ENCODE data around the gene RABGAP1L. TPM values are rescaled to one million over a fixed set of nuclear protein-coding genes. Genes with fewer than 3 reads are reported as not detected.

RABGAP1L gene
- total RNA-seq, 2 experiments from 2014 or later = 98.1 to 158 TPM

DNA sequence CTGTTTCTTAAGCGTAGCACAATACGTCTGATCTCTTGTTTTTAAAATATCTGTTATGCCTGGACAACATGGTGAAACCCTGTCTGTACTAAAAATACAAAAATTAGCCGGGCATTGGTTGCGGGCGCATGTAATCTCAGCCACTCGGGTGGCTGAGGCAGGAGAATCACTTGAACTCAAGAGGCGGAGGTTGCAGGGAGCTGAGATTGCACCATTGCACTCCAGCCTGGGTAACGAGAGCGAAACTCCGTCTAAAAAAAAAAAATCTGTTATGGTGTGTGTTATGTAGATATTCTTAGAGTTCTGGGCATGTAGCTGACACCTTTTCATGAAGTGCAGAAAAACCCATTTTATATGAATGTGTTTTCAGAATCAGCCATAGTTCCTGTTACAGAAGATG lies 38.2 kb downstream of the RABGAP1L start:
- no peak for TF ChIP-seq EZH2phosphoT487 (IDR thresholded peaks at IDR 0.05; ENCODE audit: borderline replicate concordance, low read depth, low read length)
- TF ChIP-seq CTCF (conservative IDR thresholded peaks at IDR 0.05; ENCODE audit: low read length) = no peak
- intact Hi-C loops (cut with micrococcal nuclease; ENCODE audit: unreplicated experiment) = no loop called here
- peaks cover 23% of the 10 kb centered on the region for H3K36me3 ChIP-seq (ENCODE audit: insufficient read depth, low read length)
- H3K9me2 ChIP-seq (ENCODE audit: insufficient read depth, low read length) = no peaks in the 10 kb centered on the region
- no TSS peak for BruUV-seq (replicated peaks)
- no peaks in the 10 kb centered on the region for H3K9me3 ChIP-seq (ENCODE audit: low read length)
- DNase-seq (ENCODE audit: low spot score) = no peak
- no peaks in the 10 kb centered on the region for H3K4me1 ChIP-seq (ENCODE audit: insufficient read depth, low read length, poor library complexity, severe bottlenecking)
- no peak overlapping the region for H3K4me3 ChIP-seq (ENCODE audit: low read depth, low read length, poor library complexity, severe bottlenecking)
- ChIA-PET CTCF (ENCODE audit: unreplicated experiment) (no interaction called here), POLR2A (no interaction called here)
- peaks cover 38% of the 10 kb centered on the region; the same call in 1 of the 2 replicates for H3K79me2 ChIP-seq (ENCODE audit: insufficient read depth, low read depth, low read length)
- H3K27ac ChIP-seq (ENCODE audit: low read depth, low read length, poor library complexity, severe bottlenecking) = no peak overlapping the region
- no peaks in the 10 kb centered on the region; the same call in 1 of the 2 replicates for H4K20me1 ChIP-seq (ENCODE audit: insufficient read depth, low read length)
- H3K4me2 ChIP-seq (ENCODE audit: low read length) = no peak overlapping the region
- H2AFZ ChIP-seq (ENCODE audit: low read length) = no peak overlapping the region

- Histone ChIP-seq H3K4me3 (ENCODE audit: low read depth, low read length, poor library complexity, severe bottlenecking) (no peak overlapping the region), H3K27ac (ENCODE audit: low read depth, low read length, poor library complexity, severe bottlenecking) (no peak overlapping the region), H3K9me2 (ENCODE audit: insufficient read depth, low read length) (no peaks in the 10 kb centered on the region), H4K20me1 (ENCODE audit: insufficient read depth, low read length) (no peaks in the 10 kb centered on the region; the same call in 1 of the 2 replicates), H3K9me3 (ENCODE audit: low read length) (peaks cover 3% of the 10 kb centered on the region; the same call in 1 of the 2 replicates), H3K4me2 (ENCODE audit: low read length) (no peak overlapping the region), H3K4me1 (ENCODE audit: insufficient read depth, low read length, poor library complexity, severe bottlenecking) (no peaks in the 10 kb centered on the region), H2AFZ (ENCODE audit: low read length) (no peak overlapping the region), H3K79me2 (ENCODE audit: insufficient read depth, low read depth, low read length) (peaks cover 38% of the 10 kb centered on the region; the same call in 1 of the 2 replicates), H3K36me3 (ENCODE audit: insufficient read depth, low read length) (peaks cover 26% of the 10 kb centered on the region)
- no peak for TF ChIP-seq EZH2phosphoT487 (IDR thresholded peaks at IDR 0.05; ENCODE audit: borderline replicate concordance, low read depth, low read length)
- no peak for TF ChIP-seq CTCF (conservative IDR thresholded peaks at IDR 0.05; ENCODE audit: low read length)
- intact Hi-C loops (cut with micrococcal nuclease; ENCODE audit: unreplicated experiment) = no loop called here
- BruUV-seq (replicated peaks) = no TSS peak
- ChIA-PET CTCF (ENCODE audit: unreplicated experiment) (no interaction called here), POLR2A (interaction anchor here (1.0 kb wide), 1 partner anchor 9 kb away, joined by 3 read pairs; no protein-coding TSS in a partner anchor)
- DNase-seq (ENCODE audit: low spot score) = no peak
These were observed 38.9 kb downstream of the RABGAP1L start for GRCh38 chr1:174198202-174198601.

GRCh38 chr1:174200746-174201145 lies 41.4 kb downstream of the RABGAP1L start:
- H3K4me1 ChIP-seq (ENCODE audit: insufficient read depth, low read length, poor library complexity, severe bottlenecking) = no peaks in the 10 kb centered on the region
- H3K27ac ChIP-seq (ENCODE audit: low read depth, low read length, poor library complexity, severe bottlenecking) = no peak overlapping the region
- H3K79me2 ChIP-seq (ENCODE audit: insufficient read depth, low read depth, low read length) = peaks cover 48% of the 10 kb centered on the region; the same call in 1 of the 2 replicates
- no peak for TF ChIP-seq CTCF (conservative IDR thresholded peaks at IDR 0.05; ENCODE audit: low read length)
- TF ChIP-seq EZH2phosphoT487 (IDR thresholded peaks at IDR 0.05; ENCODE audit: borderline replicate concordance, low read depth, low read length) = no peak
- intact Hi-C loops (cut with micrococcal nuclease; ENCODE audit: unreplicated experiment) = no loop called here
- peaks cover 14% of the 10 kb centered on the region for H3K9me3 ChIP-seq (ENCODE audit: low read length)
- DNase-seq (ENCODE audit: low spot score) = no peak
- H3K4me3 ChIP-seq (ENCODE audit: low read depth, low read length, poor library complexity, severe bottlenecking) = no peak overlapping the region
- BruUV-seq (replicated peaks) = no TSS peak
- no peak overlapping the region for H2AFZ ChIP-seq (ENCODE audit: low read length)
- no peak overlapping the region for H3K4me2 ChIP-seq (ENCODE audit: low read length)
- ChIA-PET CTCF (ENCODE audit: unreplicated experiment) (no interaction called here), POLR2A (interaction anchor here (0.9 to 1.1 kb wide), 2 partner anchors 20 to 34 kb away, joined by 4 read pairs; no protein-coding TSS in a partner anchor)
- peaks cover 26% of the 10 kb centered on the region for H3K36me3 ChIP-seq (ENCODE audit: insufficient read depth, low read length)
- no peaks in the 10 kb centered on the region for H4K20me1 ChIP-seq (ENCODE audit: insufficient read depth, low read length)
- no peaks in the 10 kb centered on the region for H3K9me2 ChIP-seq (ENCODE audit: insufficient read depth, low read length)

Data from OCI-LY7 (cell line).